ENCODE data around the gene PDE3A.

Gene PDE3A

GRCh38 chr12:20473133-20473532 is 104.8 kb downstream of the PDE3A start:
- ATAC-seq (no peak), DNase-seq (no peak)
- Mint-ChIP-seq H3K27ac (no peak overlapping the region), H3K36me3 (ENCODE audit: low read depth) (no peaks in the 10 kb centered on the region), H3K9me3 (no peaks in the 10 kb centered on the region), H3K4me3 (no peak overlapping the region), H3K27me3 (no peaks in the 10 kb centered on the region), H3K4me1 (no peaks in the 10 kb centered on the region)

- H3K4me1 Mint-ChIP-seq = no peaks in the 10 kb centered on the region
- H3K27ac Mint-ChIP-seq = no peak overlapping the region
- H3K4me3 Mint-ChIP-seq = no peak overlapping the region
- H3K9me3 Mint-ChIP-seq = no peaks in the 10 kb centered on the region
- DNase-seq (no peak), ATAC-seq (no peak)
- no peaks in the 10 kb centered on the region for H3K27me3 Mint-ChIP-seq
- no peaks in the 10 kb centered on the region for H3K36me3 Mint-ChIP-seq (ENCODE audit: low read depth)
Measured at GRCh38 chr12:20474016-20474415, 105.7 kb downstream of the PDE3A start.

- Mint-ChIP-seq H3K4me3 (no peak overlapping the region), H3K36me3 (ENCODE audit: low read depth) (no peaks in the 10 kb centered on the region), H3K27me3 (no peaks in the 10 kb centered on the region), H3K9me3 (no peaks in the 10 kb centered on the region), H3K4me1 (no peaks in the 10 kb centered on the region), H3K27ac (no peak overlapping the region)
- ATAC-seq = no peak
- DNase-seq = no peak
Measured at GRCh38 chr12:20474443-20474842, 106.1 kb downstream of the PDE3A start.

GRCh38 chr12:20475542-20475941 is 107.2 kb downstream of the PDE3A start:
- DNase-seq = no peak

GRCh38 chr12:20476551-20476950 is 108.2 kb downstream of the PDE3A start:
- H3K9me3 Mint-ChIP-seq = no peaks in the 10 kb centered on the region
- no peaks in the 10 kb centered on the region for H3K27me3 Mint-ChIP-seq
- H3K36me3 Mint-ChIP-seq (ENCODE audit: low read depth) = no peaks in the 10 kb centered on the region
- H3K4me1 Mint-ChIP-seq = no peaks in the 10 kb centered on the region
- no peak for DNase-seq
- H3K4me3 Mint-ChIP-seq = no peak overlapping the region
- no peak for ATAC-seq
- H3K27ac Mint-ChIP-seq = no peak overlapping the region

More at GRCh38 chr12:20475542-20475941, 107.2 kb downstream of the PDE3A start:
- Mint-ChIP-seq H3K4me1 (no peaks in the 10 kb centered on the region), H3K27ac (no peak overlapping the region), H3K9me3 (no peaks in the 10 kb centered on the region), H3K36me3 (ENCODE audit: low read depth) (no peaks in the 10 kb centered on the region), H3K4me3 (no peak overlapping the region), H3K27me3 (no peaks in the 10 kb centered on the region)
- ATAC-seq = no peak

- Mint-ChIP-seq H3K9me3 (no peaks in the 10 kb centered on the region), H3K4me3 (no peak overlapping the region), H3K36me3 (ENCODE audit: low read depth) (no peaks in the 10 kb centered on the region), H3K27me3 (no peaks in the 10 kb centered on the region), H3K4me1 (no peaks in the 10 kb centered on the region), H3K27ac (no peak overlapping the region)
- no peak for ATAC-seq
- DNase-seq = no peak
Measured at GRCh38 chr12:20477255-20477654, 108.9 kb downstream of the PDE3A start.

- Mint-ChIP-seq H3K36me3 (ENCODE audit: low read depth) (no peaks in the 10 kb centered on the region), H3K27me3 (no peaks in the 10 kb centered on the region), H3K4me3 (no peak overlapping the region), H3K9me3 (no peaks in the 10 kb centered on the region), H3K4me1 (no peaks in the 10 kb centered on the region), H3K27ac (no peak overlapping the region)
- DNase-seq = no peak
- no peak for ATAC-seq
Measured at GRCh38 chr12:20477672-20478071, 109.3 kb downstream of the PDE3A start.

- DNase-seq = no peak
- Mint-ChIP-seq H3K4me3 (no peak overlapping the region), H3K4me1 (no peaks in the 10 kb centered on the region), H3K9me3 (no peaks in the 10 kb centered on the region), H3K36me3 (ENCODE audit: low read depth) (no peaks in the 10 kb centered on the region), H3K27me3 (no peaks in the 10 kb centered on the region), H3K27ac (no peak overlapping the region)
- no peak for ATAC-seq
Measured at GRCh38 chr12:20482491-20483054, 114.2 kb downstream of the PDE3A start.

- ATAC-seq (no peak), DNase-seq (no peak)
- Mint-ChIP-seq H3K36me3 (ENCODE audit: low read depth) (no peaks in the 10 kb centered on the region), H3K27me3 (no peaks in the 10 kb centered on the region), H3K9me3 (no peaks in the 10 kb centered on the region), H3K4me3 (no peak overlapping the region), H3K4me1 (no peaks in the 10 kb centered on the region), H3K27ac (no peak overlapping the region)
Measured at GRCh38 chr12:20483776-20484175, 115.4 kb downstream of the PDE3A start.

- H3K9me3 Mint-ChIP-seq = no peaks in the 10 kb centered on the region
- no peak for DNase-seq
- no peaks in the 10 kb centered on the region for H3K36me3 Mint-ChIP-seq (ENCODE audit: low read depth)
- ATAC-seq = no peak
- H3K27ac Mint-ChIP-seq = no peak overlapping the region
- H3K27me3 Mint-ChIP-seq = no peaks in the 10 kb centered on the region
- H3K4me3 Mint-ChIP-seq = no peak overlapping the region
- H3K4me1 Mint-ChIP-seq = no peaks in the 10 kb centered on the region
Measured at GRCh38 chr12:20486233-20486632, 117.9 kb downstream of the PDE3A start.

GRCh38 chr12:20487519-20487918 is 119.2 kb downstream of the PDE3A start:
- H3K9me3 Mint-ChIP-seq = no peaks in the 10 kb centered on the region
- H3K36me3 Mint-ChIP-seq (ENCODE audit: low read depth) = no peaks in the 10 kb centered on the region
- no peak overlapping the region for H3K4me3 Mint-ChIP-seq
- H3K27me3 Mint-ChIP-seq = no peaks in the 10 kb centered on the region
- H3K27ac Mint-ChIP-seq = no peak overlapping the region
- ATAC-seq = no peak
- H3K4me1 Mint-ChIP-seq = peaks cover 5% of the 10 kb centered on the region
- no peak for DNase-seq

- Mint-ChIP-seq H3K4me1 (peaks cover 5% of the 10 kb centered on the region), H3K27me3 (no peaks in the 10 kb centered on the region), H3K9me3 (no peaks in the 10 kb centered on the region), H3K36me3 (ENCODE audit: low read depth) (no peaks in the 10 kb centered on the region), H3K4me3 (no peak overlapping the region), H3K27ac (no peak overlapping the region)
- ATAC-seq (no peak), DNase-seq (no peak)
Measured at GRCh38 chr12:20489645-20490044, 121.3 kb downstream of the PDE3A start.

- Mint-ChIP-seq H3K4me1 (peaks cover 5% of the 10 kb centered on the region), H3K27me3 (no peaks in the 10 kb centered on the region), H3K27ac (no peak overlapping the region), H3K4me3 (no peak overlapping the region), H3K36me3 (ENCODE audit: low read depth) (no peaks in the 10 kb centered on the region), H3K9me3 (no peaks in the 10 kb centered on the region)
- no peak for DNase-seq
- no peak for ATAC-seq
Measured at GRCh38 chr12:20490213-20490612, 121.9 kb downstream of the PDE3A start.

GRCh38 chr12:20491290-20491689 is 123.0 kb downstream of the PDE3A start:
- no peak for ATAC-seq
- no peaks in the 10 kb centered on the region for H3K9me3 Mint-ChIP-seq

GRCh38 chr12:20492251-20492760 is 124.0 kb downstream of the PDE3A start:
- Mint-ChIP-seq H3K4me3 (no peak overlapping the region), H3K9me3 (no peaks in the 10 kb centered on the region), H3K4me1 (peaks cover 5% of the 10 kb centered on the region), H3K27me3 (no peaks in the 10 kb centered on the region), H3K27ac (no peak overlapping the region), H3K36me3 (ENCODE audit: low read depth) (no peaks in the 10 kb centered on the region)
- DNase-seq = peak; percentile 3
- ATAC-seq = peak; percentile 86

More at GRCh38 chr12:20491290-20491689, 123.0 kb downstream of the PDE3A start:
- Mint-ChIP-seq H3K27me3 (no peaks in the 10 kb centered on the region), H3K4me1 (peaks cover 5% of the 10 kb centered on the region), H3K27ac (no peak overlapping the region), H3K4me3 (no peak overlapping the region), H3K36me3 (ENCODE audit: low read depth) (no peaks in the 10 kb centered on the region)
- no peak for DNase-seq

- Mint-ChIP-seq H3K27me3 (no peaks in the 10 kb centered on the region), H3K36me3 (ENCODE audit: low read depth) (no peaks in the 10 kb centered on the region)
Measured at GRCh38 chr12:20493934-20494333, 125.6 kb downstream of the PDE3A start.

More at GRCh38 chr12:20493934-20494333, 125.6 kb downstream of the PDE3A start:
- no peaks in the 10 kb centered on the region for H3K9me3 Mint-ChIP-seq
- no peak for ATAC-seq
- peaks cover 5% of the 10 kb centered on the region for H3K4me1 Mint-ChIP-seq
- H3K27ac Mint-ChIP-seq = no peak overlapping the region
- H3K4me3 Mint-ChIP-seq = no peak overlapping the region
- no peak for DNase-seq

Measured in activated naive CD8-positive, alpha-beta T cell treated with anti-CD3 and anti-CD28 coated beads, Interleukin-2, amount 50 U/mL, for 24 hours (primary cell).